Fibroblast of peridontal ligament (primary cell): ENCODE results near the gene MRM2.

ENCODE experiments used
- DNase-seq: peaks from one replicate; pipeline ENCODE4 v3.0.0-alpha.2; 2010; ENCODE audit errors: extremely low read depth

The MRM2 gene

GRCh38 chr7:2203766-2204300 lies 38.2 kb downstream of the MRM2 start:
- no peak for DNase-seq

- no peak for DNase-seq
These were observed 38.9 kb downstream of the MRM2 start for GRCh38 chr7:2202901-2203765.

GRCh38 chr7:2202361-2202761 lies 39.6 kb downstream of the MRM2 start:
- DNase-seq = no peak

- no peak for DNase-seq
These were observed 40.2 kb downstream of the MRM2 start for GRCh38 chr7:2201686-2202360.

GRCh38 chr7:2201128-2201527 lies 40.9 kb downstream of the MRM2 start:
- DNase-seq = no peak

GRCh38 chr7:2200584-2200980 lies 41.4 kb downstream of the MRM2 start:
- no peak for DNase-seq

- no peak for DNase-seq
These were observed 41.9 kb downstream of the MRM2 start for GRCh38 chr7:2199956-2200583.

GRCh38 chr7:2199528-2199927 lies 42.5 kb downstream of the MRM2 start:
- no peak for DNase-seq

- DNase-seq = no peak
These were observed 43.2 kb downstream of the MRM2 start for GRCh38 chr7:2198760-2199159.

GRCh38 chr7:2198206-2198605 lies 43.8 kb downstream of the MRM2 start:
- DNase-seq = no peak

GRCh38 chr7:2197436-2198155 lies 44.4 kb downstream of the MRM2 start:
- no peak for DNase-seq

GRCh38 chr7:2196381-2197378 lies 45.3 kb downstream of the MRM2 start:
- no peak for DNase-seq

- no peak for DNase-seq
These were observed 46.4 kb downstream of the MRM2 start for GRCh38 chr7:2195400-2196246.

GRCh38 chr7:2193575-2194305 lies 48.3 kb downstream of the MRM2 start:
- no peak for DNase-seq

GRCh38 chr7:2192831-2193534 lies 49.0 kb downstream of the MRM2 start:
- DNase-seq = no peak

GRCh38 chr7:2191016-2191415 lies 51.0 kb downstream of the MRM2 start:
- DNase-seq = no peak

GRCh38 chr7:2190531-2190930 lies 51.5 kb downstream of the MRM2 start:
- no peak for DNase-seq

- DNase-seq = no peak
These were observed 55.8 kb downstream of the MRM2 start for GRCh38 chr7:2186166-2186565.
